K562 (cell line): ENCODE results near the gene TXNL1. TPM values are rescaled to one million over a fixed set of nuclear protein-coding genes. Genes with fewer than 3 reads are reported as not detected.

Source experiments
- BMI1 ChIP-seq: fragments of 150-350 bp; IDR thresholded peaks from 2 replicates; pipeline ENCODE4 v1.6.1; 2014; ENCODE audit warnings: low read length
- CBX5 ChIP-seq: IDR thresholded peaks from 2 replicates; pipeline ENCODE4 v1.6.1; 2014; ENCODE audit warnings: low read depth, borderline replicate concordance
- EP300 ChIP-seq: IDR thresholded peaks from 2 replicates; pipeline ENCODE4 v1.6.1; 2012; ENCODE audit warnings: low read length, improper control_type of control experiment
- EP400 ChIP-seq: fragments of 450-650 bp; IDR thresholded peaks from 2 replicates; pipeline ENCODE4 v1.6.1; 2017; ENCODE audit warnings: antibody characterized with exemption, mild to moderate bottlenecking, moderate library complexity
- JUNB ChIP-seq: fragments of 450-650 bp; formaldehyde crosslinking; conservative IDR thresholded peaks from 2 replicates; pipeline ENCODE4 v1.4.0; 2020; ENCODE audit warnings: mild to moderate bottlenecking
- KAT8 ChIP-seq: fragments of 450-650 bp; IDR thresholded peaks from 2 replicates; pipeline ENCODE4 v1.6.1; 2016; ENCODE audit warnings: low read depth, mild to moderate bottlenecking
- MAFK ChIP-seq: IDR thresholded peaks from 2 replicates; pipeline ENCODE4 v1.6.1; 2011; ENCODE audit warnings: low read length, improper control_type of control experiment
- PRMT5 ChIP-seq: sonication (generic); formaldehyde crosslinking; IDR thresholded peaks from 2 replicates; pipeline ENCODE4 v1.5.0; 2020; ENCODE audit warnings: missing genetic modification reagents
- PYGO2 ChIP-seq: fragments of 450-650 bp; IDR thresholded peaks from 2 replicates; pipeline ENCODE4 v1.6.1; 2016; ENCODE audit warnings: mild to moderate bottlenecking, missing genetic modification characterization, moderate library complexity, missing compliant biosample characterization
- RAD21 ChIP-seq, 2 experiments: fragments of 250-450 bp in 1 of 2; fragments of 450-650 bp in 1 of 2; sonication (Bioruptor Pico) in 1 of 2; formaldehyde crosslinking in 1 of 2; IDR thresholded peaks in 1 of 2; conservative IDR thresholded peaks in 1 of 2; 2 replicates each; pipeline versions ENCODE4 v1.4.0 to v1.8.0; 2020 to 2022; ENCODE audit warnings: mild to moderate bottlenecking in 2 of 2, moderate library complexity in 1 of 2
- RFX1 ChIP-seq: fragments of 450-650 bp; IDR thresholded peaks from 2 replicates; pipeline ENCODE4 v1.6.1; 2016; ENCODE audit warnings: mild to moderate bottlenecking, moderate library complexity
- SNRNP70 ChIP-seq: fragments of 200-400 bp; formaldehyde crosslinking; optimal IDR thresholded peaks from 2 replicates; pipeline ENCODE3; 2017; ENCODE audit warnings: low read depth, low read length
- SREBF2 ChIP-seq: sonication (generic); formaldehyde crosslinking; IDR thresholded peaks from 2 replicates; pipeline ENCODE4 v1.4.0; 2020; ENCODE audit warnings: mild to moderate bottlenecking, missing genetic modification reagents
- TCFL5 ChIP-seq: fragments of 250-450 bp; sonication (Bioruptor Pico); conservative IDR thresholded peaks from 2 replicates; pipeline ENCODE4 v1.6.1; 2021; ENCODE audit warnings: mild to moderate bottlenecking, moderate library complexity, matching md5 sums
- ZBED1 ChIP-seq: IDR thresholded peaks from 2 replicates; pipeline ENCODE4 v1.6.1; 2014
- ZNF24 ChIP-seq: fragments of 450-650 bp; IDR thresholded peaks from 2 replicates; pipeline ENCODE4 v1.6.1; 2016
- ZNF586 ChIP-seq: fragments of 450-650 bp; formaldehyde crosslinking; conservative IDR thresholded peaks from 2 replicates; pipeline ENCODE4 v1.4.0; 2020; ENCODE audit warnings: mild to moderate bottlenecking, moderate library complexity
- ZSCAN29 ChIP-seq: fragments of 450-650 bp; IDR thresholded peaks from 2 replicates; pipeline ENCODE4 v1.6.1; 2017
- polyA plus RNA-seq, 8 experiments: library from polyadenylated mRNA; depleted of rRNA in 4 of 8; stranded (reverse) in 5 of 8; unstranded in 3 of 8; fragments of >200 nt; fragmentation: Nextera tagmentation in 2 of 8; fragmentation: Illumina TruSeq in 1 of 8; extraction: Ambion mirVana in 2 of 8; extraction: Trizol in 1 of 8; gene quantifications; 2 replicates each; pipeline versions ENCODE4 v1.2.1 to v1.2.3, GENCODE V29; 2011 to 2014; ENCODE audit warnings: inconsistent platforms in 1 of 8, missing spikeins in 1 of 8
- total RNA-seq, 7 experiments: library from RNA; depleted of rRNA in 6 of 7; stranded (reverse); fragments of >200 nt in 6 of 7; fragmentation: Illumina TruSeq in 2 of 7; extraction: Trizol in 2 of 7; gene quantifications; 2 replicates each; pipeline versions ENCODE4 v1.2.1 to v1.2.3, GENCODE V29; 2011 to 2021; ENCODE audit warnings: low replicate concordance in 1 of 7
- TF ChIP-seq, protein P1 (sequence below): fragments of 450-650 bp; IDR thresholded peaks from 2 replicates; pipeline ENCODE4 v1.7.0; 2016; ENCODE audit warnings: borderline replicate concordance
- TF ChIP-seq, protein P2 (sequence below), 2 experiments: fragments of 200-800 bp in 1 of 2; sonication (Bioruptor generic) in 1 of 2; sonication (generic) in 1 of 2; formaldehyde crosslinking in 1 of 2; IDR thresholded peaks in 1 of 2; conservative IDR thresholded peaks in 1 of 2; 2 replicates each; pipeline versions ENCODE4 v1.5.0 to v1.6.1; 2016 to 2020; ENCODE audit warnings: missing compliant biosample characterization in 1 of 2, missing genetic modification characterization in 1 of 2, missing genetic modification reagents in 1 of 2
- TF ChIP-seq, protein P3 (sequence below), 3 experiments: fragments of 200-800 bp in 1 of 3; sonication (Bioruptor generic) in 1 of 3; sonication (generic) in 1 of 3; formaldehyde crosslinking in 1 of 3; IDR thresholded peaks; 2 replicates each; pipeline versions ENCODE4 v1.6.1 to v1.8.0; 2016 to 2022; ENCODE audit warnings: mild to moderate bottlenecking in 2 of 3, missing compliant biosample characterization in 2 of 3, missing genetic modification characterization in 2 of 3, missing genetic modification reagents in 1 of 3
- TF ChIP-seq, protein P4 (sequence below): fragments of 450-650 bp; IDR thresholded peaks from 2 replicates; pipeline ENCODE4 v1.7.1; 2018; ENCODE audit warnings: mild to moderate bottlenecking, low read depth; ENCODE audit not compliant: partially characterized antibody

TXNL1 gene
- total and polyA plus RNA-seq, 9 of the 15 experiments (the other 6 are each of a cell fraction or from before 2014, with no cell fraction given) = 45.4 to 103 (median 65.7) TPM

DNA sequence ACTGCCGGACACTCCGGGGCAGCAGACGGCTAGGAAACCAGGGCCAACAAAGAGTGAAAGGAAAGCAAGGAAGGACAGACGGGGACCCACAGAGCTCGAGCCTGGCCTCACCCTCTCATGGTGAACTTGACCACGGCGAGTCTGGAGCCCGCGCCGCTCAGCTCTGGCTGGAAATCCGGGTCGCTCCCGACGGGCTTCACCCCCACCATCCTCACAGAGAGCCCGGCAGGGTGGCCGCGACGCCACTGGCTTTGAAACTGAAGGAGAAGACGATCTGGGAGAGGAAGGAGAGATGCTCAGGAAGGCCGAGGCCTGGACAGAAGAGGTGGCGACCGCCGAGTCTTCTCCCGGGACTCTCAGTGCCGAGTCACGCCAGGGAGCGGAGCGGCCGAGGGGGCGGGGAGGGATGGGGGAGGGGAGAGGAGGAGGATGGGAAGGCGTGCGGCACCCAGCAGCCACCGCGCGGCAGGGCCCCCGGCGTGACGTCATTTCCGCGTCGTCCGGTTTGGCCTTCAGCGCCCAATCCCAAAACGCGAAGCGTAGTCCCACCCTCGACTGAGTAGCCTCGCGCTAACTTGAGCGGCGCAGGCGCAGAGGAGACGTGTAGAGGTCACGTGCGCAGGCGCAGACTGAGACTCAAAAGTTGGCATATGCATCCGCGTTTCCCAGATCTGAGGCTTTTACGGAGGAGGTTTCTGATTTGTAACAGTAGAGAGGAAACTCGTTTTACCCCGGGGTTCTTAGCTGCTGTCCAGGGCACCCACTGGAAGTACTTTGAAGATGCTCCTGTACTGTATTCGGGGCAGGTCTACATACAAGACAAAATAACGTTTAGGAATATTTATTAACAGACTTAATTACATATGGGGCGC is at the start of gene TXNL1 (continued):
- TF ChIP-seq RAD21 (CRISPR knock-in tag; conservative IDR thresholded peaks at IDR 0.05 in 1 of 2, IDR thresholded peaks at IDR 0.05 in 1 of 2) (no peak), PRMT5 (CRISPR knock-in tag) (no peak), TCFL5 (no peak), RFX1 (no peak), SNRNP70 (no peak), EP400 (peak; percentile 73), ZSCAN29 (no peak), ZBED1 (no peak), ZNF24 (no peak), BMI1 (no peak), SREBF2 (CRISPR knock-in tag) (no peak), KAT8 (no peak), ZNF586 (CRISPR knock-in tag) (no peak), PYGO2 (tag) (no peak), MAFK (0 out of 2 replicates have a peak, but pooled peaks have one; percentile 32), CBX5 (no peak), JUNB (no peak), EP300 (0 out of 2 replicates have a peak, but pooled peaks have one; percentile 28)
- TF ChIP-seq, protein P1, sequence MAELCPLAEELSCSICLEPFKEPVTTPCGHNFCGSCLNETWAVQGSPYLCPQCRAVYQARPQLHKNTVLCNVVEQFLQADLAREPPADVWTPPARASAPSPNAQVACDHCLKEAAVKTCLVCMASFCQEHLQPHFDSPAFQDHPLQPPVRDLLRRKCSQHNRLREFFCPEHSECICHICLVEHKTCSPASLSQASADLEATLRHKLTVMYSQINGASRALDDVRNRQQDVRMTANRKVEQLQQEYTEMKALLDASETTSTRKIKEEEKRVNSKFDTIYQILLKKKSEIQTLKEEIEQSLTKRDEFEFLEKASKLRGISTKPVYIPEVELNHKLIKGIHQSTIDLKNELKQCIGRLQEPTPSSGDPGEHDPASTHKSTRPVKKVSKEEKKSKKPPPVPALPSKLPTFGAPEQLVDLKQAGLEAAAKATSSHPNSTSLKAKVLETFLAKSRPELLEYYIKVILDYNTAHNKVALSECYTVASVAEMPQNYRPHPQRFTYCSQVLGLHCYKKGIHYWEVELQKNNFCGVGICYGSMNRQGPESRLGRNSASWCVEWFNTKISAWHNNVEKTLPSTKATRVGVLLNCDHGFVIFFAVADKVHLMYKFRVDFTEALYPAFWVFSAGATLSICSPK = no peak
- TF ChIP-seq, protein P2, sequence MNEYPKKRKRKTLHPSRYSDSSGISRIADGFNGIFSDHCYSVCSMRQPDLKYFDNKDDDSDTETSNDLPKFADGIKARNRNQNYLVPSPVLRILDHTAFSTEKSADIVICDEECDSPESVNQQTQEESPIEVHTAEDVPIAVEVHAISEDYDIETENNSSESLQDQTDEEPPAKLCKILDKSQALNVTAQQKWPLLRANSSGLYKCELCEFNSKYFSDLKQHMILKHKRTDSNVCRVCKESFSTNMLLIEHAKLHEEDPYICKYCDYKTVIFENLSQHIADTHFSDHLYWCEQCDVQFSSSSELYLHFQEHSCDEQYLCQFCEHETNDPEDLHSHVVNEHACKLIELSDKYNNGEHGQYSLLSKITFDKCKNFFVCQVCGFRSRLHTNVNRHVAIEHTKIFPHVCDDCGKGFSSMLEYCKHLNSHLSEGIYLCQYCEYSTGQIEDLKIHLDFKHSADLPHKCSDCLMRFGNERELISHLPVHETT (CRISPR knock-in tag; conservative IDR thresholded peaks at IDR 0.05 in 1 of 2, IDR thresholded peaks at IDR 0.05 in 1 of 2) = peak in 1 of 2 experiments; percentile 85; a peak in 2 of 4 replicates
- TF ChIP-seq, protein P3, sequence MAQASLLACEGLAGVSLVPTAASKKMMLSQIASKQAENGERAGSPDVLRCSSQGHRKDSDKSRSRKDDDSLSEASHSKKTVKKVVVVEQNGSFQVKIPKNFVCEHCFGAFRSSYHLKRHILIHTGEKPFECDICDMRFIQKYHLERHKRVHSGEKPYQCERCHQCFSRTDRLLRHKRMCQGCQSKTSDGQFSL (CRISPR knock-in tag; IDR thresholded peaks at IDR 0.05) = no peak
- TF ChIP-seq, protein P3 (tag; IDR thresholded peaks at IDR 0.05) = no peak
- TF ChIP-seq, protein P4, sequence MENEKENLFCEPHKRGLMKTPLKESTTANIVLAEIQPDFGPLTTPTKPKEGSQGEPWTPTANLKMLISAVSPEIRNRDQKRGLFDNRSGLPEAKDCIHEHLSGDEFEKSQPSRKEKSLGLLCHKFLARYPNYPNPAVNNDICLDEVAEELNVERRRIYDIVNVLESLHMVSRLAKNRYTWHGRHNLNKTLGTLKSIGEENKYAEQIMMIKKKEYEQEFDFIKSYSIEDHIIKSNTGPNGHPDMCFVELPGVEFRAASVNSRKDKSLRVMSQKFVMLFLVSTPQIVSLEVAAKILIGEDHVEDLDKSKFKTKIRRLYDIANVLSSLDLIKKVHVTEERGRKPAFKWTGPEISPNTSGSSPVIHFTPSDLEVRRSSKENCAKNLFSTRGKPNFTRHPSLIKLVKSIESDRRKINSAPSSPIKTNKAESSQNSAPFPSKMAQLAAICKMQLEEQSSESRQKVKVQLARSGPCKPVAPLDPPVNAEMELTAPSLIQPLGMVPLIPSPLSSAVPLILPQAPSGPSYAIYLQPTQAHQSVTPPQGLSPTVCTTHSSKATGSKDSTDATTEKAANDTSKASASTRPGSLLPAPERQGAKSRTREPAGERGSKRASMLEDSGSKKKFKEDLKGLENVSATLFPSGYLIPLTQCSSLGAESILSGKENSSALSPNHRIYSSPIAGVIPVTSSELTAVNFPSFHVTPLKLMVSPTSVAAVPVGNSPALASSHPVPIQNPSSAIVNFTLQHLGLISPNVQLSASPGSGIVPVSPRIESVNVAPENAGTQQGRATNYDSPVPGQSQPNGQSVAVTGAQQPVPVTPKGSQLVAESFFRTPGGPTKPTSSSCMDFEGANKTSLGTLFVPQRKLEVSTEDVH = no peak
